Measurements from ENCODE around the gene RBMS3. TPM values are rescaled to one million over a fixed set of nuclear protein-coding genes. Genes with fewer than 3 reads are reported as not detected.

Gene RBMS3
- total and polyA plus RNA-seq, 2 experiments from 2014 or later = 3.2 to 7.4 TPM

DNA sequence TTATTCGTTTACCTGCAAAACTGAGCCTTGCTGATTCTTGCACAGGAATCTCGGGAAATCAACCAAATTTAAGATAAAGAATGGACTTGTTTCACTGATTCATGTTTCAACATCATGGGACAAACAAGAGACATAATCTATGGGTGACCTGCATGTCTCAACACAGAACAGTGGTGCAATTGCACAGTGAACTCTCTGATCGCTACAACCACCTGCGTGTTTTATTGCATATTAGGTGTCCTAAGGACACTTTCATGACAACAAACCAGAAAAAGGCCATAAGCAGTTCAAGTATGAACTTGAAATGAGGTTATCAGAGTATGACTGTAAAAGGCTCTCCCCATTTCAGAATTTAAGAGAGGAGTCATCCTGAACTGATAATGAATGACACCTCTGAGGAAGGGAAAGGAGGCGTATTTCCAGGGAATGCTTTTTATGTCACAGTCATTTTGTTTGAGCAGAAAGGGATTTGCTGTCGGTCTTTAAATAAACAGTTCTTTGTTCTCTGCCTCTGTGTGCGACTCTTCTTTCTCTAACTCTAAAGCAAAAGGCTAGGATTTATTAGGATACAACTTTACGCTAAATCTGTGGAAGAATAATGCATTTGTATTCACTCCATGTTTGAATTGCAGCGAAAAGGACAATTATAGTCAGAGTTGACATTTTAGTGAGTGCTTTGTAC, 167.2 kb downstream of the RBMS3 start (continued):
- TF ChIP-seq, protein P1, sequence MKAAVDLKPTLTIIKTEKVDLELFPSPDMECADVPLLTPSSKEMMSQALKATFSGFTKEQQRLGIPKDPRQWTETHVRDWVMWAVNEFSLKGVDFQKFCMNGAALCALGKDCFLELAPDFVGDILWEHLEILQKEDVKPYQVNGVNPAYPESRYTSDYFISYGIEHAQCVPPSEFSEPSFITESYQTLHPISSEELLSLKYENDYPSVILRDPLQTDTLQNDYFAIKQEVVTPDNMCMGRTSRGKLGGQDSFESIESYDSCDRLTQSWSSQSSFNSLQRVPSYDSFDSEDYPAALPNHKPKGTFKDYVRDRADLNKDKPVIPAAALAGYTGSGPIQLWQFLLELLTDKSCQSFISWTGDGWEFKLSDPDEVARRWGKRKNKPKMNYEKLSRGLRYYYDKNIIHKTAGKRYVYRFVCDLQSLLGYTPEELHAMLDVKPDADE (IDR thresholded peaks at IDR 0.05) = no peak
- TF ChIP-seq EZH2 (IDR thresholded peaks at IDR 0.05; ENCODE audit: low read depth, unreplicated experiment) (no peak), EZH2phosphoT487 (IDR thresholded peaks at IDR 0.05; ENCODE audit: unreplicated experiment) (no peak), CREB1 (CRISPR knock-in tag; IDR thresholded peaks at IDR 0.05; ENCODE audit: low read depth) (no peak), STAT1 (IDR thresholded peaks at IDR 0.05; ENCODE audit: unreplicated experiment) (no peak)
- TF ChIP-seq, protein P2, sequence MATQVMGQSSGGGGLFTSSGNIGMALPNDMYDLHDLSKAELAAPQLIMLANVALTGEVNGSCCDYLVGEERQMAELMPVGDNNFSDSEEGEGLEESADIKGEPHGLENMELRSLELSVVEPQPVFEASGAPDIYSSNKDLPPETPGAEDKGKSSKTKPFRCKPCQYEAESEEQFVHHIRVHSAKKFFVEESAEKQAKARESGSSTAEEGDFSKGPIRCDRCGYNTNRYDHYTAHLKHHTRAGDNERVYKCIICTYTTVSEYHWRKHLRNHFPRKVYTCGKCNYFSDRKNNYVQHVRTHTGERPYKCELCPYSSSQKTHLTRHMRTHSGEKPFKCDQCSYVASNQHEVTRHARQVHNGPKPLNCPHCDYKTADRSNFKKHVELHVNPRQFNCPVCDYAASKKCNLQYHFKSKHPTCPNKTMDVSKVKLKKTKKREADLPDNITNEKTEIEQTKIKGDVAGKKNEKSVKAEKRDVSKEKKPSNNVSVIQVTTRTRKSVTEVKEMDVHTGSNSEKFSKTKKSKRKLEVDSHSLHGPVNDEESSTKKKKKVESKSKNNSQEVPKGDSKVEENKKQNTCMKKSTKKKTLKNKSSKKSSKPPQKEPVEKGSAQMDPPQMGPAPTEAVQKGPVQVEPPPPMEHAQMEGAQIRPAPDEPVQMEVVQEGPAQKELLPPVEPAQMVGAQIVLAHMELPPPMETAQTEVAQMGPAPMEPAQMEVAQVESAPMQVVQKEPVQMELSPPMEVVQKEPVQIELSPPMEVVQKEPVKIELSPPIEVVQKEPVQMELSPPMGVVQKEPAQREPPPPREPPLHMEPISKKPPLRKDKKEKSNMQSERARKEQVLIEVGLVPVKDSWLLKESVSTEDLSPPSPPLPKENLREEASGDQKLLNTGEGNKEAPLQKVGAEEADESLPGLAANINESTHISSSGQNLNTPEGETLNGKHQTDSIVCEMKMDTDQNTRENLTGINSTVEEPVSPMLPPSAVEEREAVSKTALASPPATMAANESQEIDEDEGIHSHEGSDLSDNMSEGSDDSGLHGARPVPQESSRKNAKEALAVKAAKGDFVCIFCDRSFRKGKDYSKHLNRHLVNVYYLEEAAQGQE (IDR thresholded peaks at IDR 0.05; ENCODE audit: unreplicated experiment) = no peak

DNA sequence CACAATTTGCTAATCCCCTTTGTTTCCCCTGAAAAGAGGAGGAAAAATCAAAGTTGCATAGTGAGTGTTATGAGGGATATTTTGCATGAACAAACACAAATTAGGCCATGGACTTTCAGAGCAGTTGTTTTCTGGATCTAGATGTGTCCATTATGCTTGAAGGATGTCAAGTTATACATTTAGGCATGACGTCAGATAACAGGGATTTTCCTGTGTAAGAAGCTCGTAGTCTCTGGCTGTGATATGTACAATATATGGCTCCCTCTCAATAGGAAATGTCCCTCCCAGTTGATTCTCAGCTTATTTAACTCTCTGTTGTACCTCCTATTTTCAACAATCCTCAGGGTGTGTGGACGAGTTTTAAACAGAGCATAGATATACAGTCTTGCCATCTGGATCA, 171.0 kb downstream of the RBMS3 start:
- H3K4me2 ChIP-seq = no peak overlapping the region
- no peaks in the 10 kb centered on the region for H3K79me2 ChIP-seq (replicated peaks; ENCODE audit: insufficient read depth)
- no peaks in the 10 kb centered on the region for H3F3A ChIP-seq (replicated peaks; ENCODE audit: low read depth)
- no peak overlapping the region for H3K27ac Mint-ChIP-seq
- no peak for DNase-seq (ENCODE audit: low spot score)
- H3K4me1 ChIP-seq (ENCODE audit: insufficient read depth) = peaks cover 13% of the 10 kb centered on the region
- H3K27me3 ChIP-seq (ENCODE audit: insufficient read depth) = no peaks in the 10 kb centered on the region
- H3K27ac ChIP-seq (ENCODE audit: low read depth) = no peak overlapping the region
- no peaks in the 10 kb centered on the region for H3K36me3 ChIP-seq (ENCODE audit: insufficient read depth)
- no peak overlapping the region for H2AFZ ChIP-seq
- no peaks in the 10 kb centered on the region for H3K27me3 Mint-ChIP-seq (ENCODE audit: insufficient read depth, low read depth, poor library complexity)
- no peaks in the 10 kb centered on the region for H3K9me3 Mint-ChIP-seq
- no peaks in the 10 kb centered on the region for H3K9me2 ChIP-seq (ENCODE audit: insufficient read depth)
- no peak for ATAC-seq
- H3K4me3 ChIP-seq = no peak overlapping the region
- peaks cover 28% of the 10 kb centered on the region for H3K4me1 Mint-ChIP-seq
- H4K20me1 ChIP-seq (replicated peaks; ENCODE audit: insufficient read depth) = no peaks in the 10 kb centered on the region
- H3K4me3 Mint-ChIP-seq = no peak overlapping the region
- H3K36me3 Mint-ChIP-seq (ENCODE audit: low read depth) = no peaks in the 10 kb centered on the region
- no peak for TF ChIP-seq EZH2 (IDR thresholded peaks at IDR 0.05; ENCODE audit: low read depth, unreplicated experiment)
- TF ChIP-seq EZH2phosphoT487 (IDR thresholded peaks at IDR 0.05; ENCODE audit: unreplicated experiment) = no peak
- TF ChIP-seq ZNF331 (CRISPR knock-in tag; IDR thresholded peaks at IDR 0.05; ENCODE audit: low read depth) = no peak

DNA sequence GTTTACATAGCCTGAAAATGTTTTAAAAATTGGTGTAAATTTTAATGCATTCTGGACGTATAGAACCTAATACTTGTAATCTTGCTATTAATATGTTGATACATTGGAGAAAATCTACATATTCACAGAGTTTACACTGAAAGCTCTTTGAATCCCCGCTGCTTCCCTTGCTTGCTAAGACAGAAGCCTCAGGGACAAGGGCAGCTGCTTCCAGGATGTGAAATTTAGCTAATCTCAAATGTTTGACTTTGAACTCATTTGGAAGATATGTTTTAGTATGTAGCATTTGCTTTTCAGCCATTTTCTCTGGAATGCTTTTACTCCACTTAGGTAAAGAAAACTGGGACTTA, 172.0 kb downstream of the RBMS3 start:
- H3K4me2 ChIP-seq = no peak overlapping the region
- peak; percentile 68 for ATAC-seq
- no peak overlapping the region for H2AFZ ChIP-seq

More for the DNA sequence above, 172.0 kb downstream of the RBMS3 start:
- Histone ChIP-seq H4K20me1 (replicated peaks; ENCODE audit: insufficient read depth) (no peaks in the 10 kb centered on the region), H3K4me1 (ENCODE audit: insufficient read depth) (peaks cover 13% of the 10 kb centered on the region), H3K36me3 (ENCODE audit: insufficient read depth) (no peaks in the 10 kb centered on the region), H3K27ac (ENCODE audit: low read depth) (no peak overlapping the region), H3F3A (replicated peaks; ENCODE audit: low read depth) (no peaks in the 10 kb centered on the region), H3K9me2 (ENCODE audit: insufficient read depth) (no peaks in the 10 kb centered on the region), H3K4me3 (no peak overlapping the region), H3K79me2 (replicated peaks; ENCODE audit: insufficient read depth) (no peaks in the 10 kb centered on the region), H3K27me3 (ENCODE audit: insufficient read depth) (no peaks in the 10 kb centered on the region)
- H3K27ac Mint-ChIP-seq = peak overlapping the region; percentile 70
- TF ChIP-seq CREB1 (CRISPR knock-in tag; IDR thresholded peaks at IDR 0.05; ENCODE audit: low read depth) (no peak), NANOG (IDR thresholded peaks at IDR 0.05; ENCODE audit: borderline replicate concordance) (no peak), STAT1 (IDR thresholded peaks at IDR 0.05; ENCODE audit: unreplicated experiment) (no peak), POLR2AphosphoS5 (IDR thresholded peaks at IDR 0.05; ENCODE audit: low read depth) (no peak), JUNB (IDR thresholded peaks at IDR 0.05; ENCODE audit: unreplicated experiment) (no peak)
- TF ChIP-seq, protein P2 (IDR thresholded peaks at IDR 0.05; ENCODE audit: unreplicated experiment) = no peak
- TF ChIP-seq, protein P1 (IDR thresholded peaks at IDR 0.05) = no peak
- no peaks in the 10 kb centered on the region for H3K27me3 Mint-ChIP-seq (ENCODE audit: insufficient read depth, low read depth, poor library complexity)
- H3K4me3 Mint-ChIP-seq = no peak overlapping the region
- peaks cover 28% of the 10 kb centered on the region for H3K4me1 Mint-ChIP-seq
- no peaks in the 10 kb centered on the region for H3K9me3 Mint-ChIP-seq
- no peaks in the 10 kb centered on the region for H3K36me3 Mint-ChIP-seq (ENCODE audit: low read depth)
- DNase-seq (ENCODE audit: low spot score) = peak; percentile 32
